GM12878 (cell line): ENCODE data around the gene CTIF. TPM values are rescaled to one million over a fixed set of nuclear protein-coding genes. Genes with fewer than 3 reads are reported as not detected.

ENCODE experiments used
- ATAC-seq: fragments of 200-7000 bp; cut with Tn5 transposase; 3 replicates; pipeline ENCODE4 v1.9.1; 2020; ENCODE audit warnings: mild to moderate bottlenecking, moderate library complexity
- BruUV-seq: library from RNA; stranded (reverse); fragments of 400-500 nt; replicated peaks from 2 replicates; lab custom pipeline; 2021; lab: Mats Ljungman, UMichigan
- CTCF ChIA-PET: fragments of 300-600 bp; sonication (Branson Sonifier 250); formaldehyde crosslinking; extraction: SDS; loops from one replicate; lab custom pipeline; 2021; ENCODE audit warnings: inconsistent platforms; lab: Yijun Ruan, JAX
- POLR2A ChIA-PET: fragments of 350-600 bp; formaldehyde crosslinking; extraction: SDS; loops from one replicate; lab custom pipeline; 2021; ENCODE audit warnings: inconsistent platforms; lab: Charles Lee
- RAD21 ChIA-PET: fragments of 300-600 bp; sonication (Branson Sonifier 250); formaldehyde crosslinking; loops from one replicate; lab custom pipeline; 2023; ENCODE audit warnings: antibody characterized with exemption; ENCODE audit not compliant: unreplicated experiment; lab: Charles Lee
- SMC1A ChIA-PET: fragments of 300-600 bp; sonication (Branson Sonifier 250); formaldehyde crosslinking; loops from one replicate; lab custom pipeline; 2023; ENCODE audit not compliant: unreplicated experiment, uncharacterized antibody; lab: Charles Lee
- DNase-seq: peaks from one replicate; pipeline ENCODE4 v3.0.0-alpha.2; 2011; ENCODE audit warnings: low read depth, low spot score
- FAIRE-seq: peaks from 3 replicates; lab custom pipeline; 2011; peaks lifted over from hg19 to GRCh38; lab: Jason Lieb, UNC
- H2AFZ ChIP-seq: 2 replicates; pipeline ENCODE4 v1.6.0; 2011; ENCODE audit warnings: low read depth, low read length, control low read depth; ENCODE audit not compliant: control insufficient read depth
- H3K27ac ChIP-seq: 2 replicates; pipeline ENCODE4 v1.5.1; 2011; ENCODE audit warnings: control low read depth; ENCODE audit not compliant: control insufficient read depth, insufficient read depth
- H3K27me3 ChIP-seq, 2 experiments: replicated peaks in 1 of 2; 2 replicates each; pipeline versions ENCODE4 v1.6.0 to v1.6.1; 2011; ENCODE audit warnings: low read length in 1 of 2; ENCODE audit not compliant: control insufficient read depth in 2 of 2, insufficient read depth in 2 of 2
- H3K36me3 ChIP-seq, 2 experiments: 2 replicates each; pipeline ENCODE4 v1.5.1; 2011; ENCODE audit warnings: low read length in 1 of 2; ENCODE audit not compliant: control insufficient read depth in 2 of 2, insufficient read depth in 2 of 2
- H3K4me1 ChIP-seq: 2 replicates; pipeline ENCODE4 v1.6.1; 2011; ENCODE audit warnings: mild to moderate bottlenecking, low read length, moderate library complexity, mixed read lengths; ENCODE audit not compliant: control insufficient read depth, insufficient read depth
- H3K4me2 ChIP-seq: 2 replicates; pipeline ENCODE4 v1.6.0; 2011; ENCODE audit warnings: control low read depth; ENCODE audit not compliant: control insufficient read depth, insufficient read depth
- H3K4me3 ChIP-seq: fragments of 200-600 bp; sonication (generic); 2 replicates; pipeline ENCODE4 v1.5.1; 2016
- H3K79me2 ChIP-seq: 2 replicates; pipeline ENCODE4 v1.6.0; 2011; ENCODE audit warnings: low read length; ENCODE audit not compliant: control insufficient read depth, insufficient read depth
- H3K9ac ChIP-seq: 2 replicates; pipeline ENCODE4 v1.8.0; 2011; ENCODE audit warnings: low read length, control low read depth, mixed read lengths; ENCODE audit not compliant: control insufficient read depth, insufficient read depth
- H3K9me3 ChIP-seq: replicated peaks from 3 replicates; pipeline ENCODE4 v1.5.1; 2011; ENCODE audit warnings: mild to moderate bottlenecking, low read length; ENCODE audit not compliant: control insufficient read depth, insufficient read depth
- H4K20me1 ChIP-seq: 2 replicates; pipeline ENCODE4 v1.6.0; 2011; ENCODE audit not compliant: control insufficient read depth, insufficient read depth
- BACH1 ChIP-seq: fragments of 450-650 bp; IDR thresholded peaks from 2 replicates; pipeline ENCODE4 v1.6.1; 2017; ENCODE audit warnings: mild to moderate bottlenecking, borderline replicate concordance
- BHLHE40 ChIP-seq, 2 experiments: fragments of 450-650 bp in 1 of 2; IDR thresholded peaks; 2 replicates each; pipeline ENCODE4 v1.6.1; 2011 to 2017; ENCODE audit warnings: low read depth in 2 of 2, borderline replicate concordance in 1 of 2, improper control_type of control experiment in 1 of 2, low read length in 1 of 2, mild to moderate bottlenecking in 1 of 2
- CREM ChIP-seq: IDR thresholded peaks from 2 replicates; pipeline ENCODE4 v1.6.1; 2014; ENCODE audit warnings: antibody characterized with exemption, low read depth
- ELK1 ChIP-seq: IDR thresholded peaks from 2 replicates; pipeline ENCODE4 v1.6.1; 2012; ENCODE audit warnings: low read depth, low read length, improper control_type of control experiment
- EP300 ChIP-seq, 2 experiments: fragments of 150-350 bp in 1 of 2; IDR thresholded peaks; 2 replicates each; pipeline ENCODE4 v1.6.1; 2011 to 2012; ENCODE audit warnings: low read depth in 2 of 2, low read length in 2 of 2, borderline replicate concordance in 1 of 2, improper control_type of control experiment in 1 of 2, inconsistent platforms in 1 of 2; ENCODE audit not compliant: control insufficient read depth in 1 of 2
- FOXM1 ChIP-seq: IDR thresholded peaks from 2 replicates; pipeline ENCODE4 v1.6.1; 2012; ENCODE audit warnings: low read depth, mild to moderate bottlenecking, inconsistent platforms, low read length, moderate library complexity
- HDAC2 ChIP-seq: fragments of 200-600 bp; sonication (generic); IDR thresholded peaks from 2 replicates; pipeline ENCODE4 v1.6.1; 2017
- MEF2B ChIP-seq: fragments of 450-650 bp; IDR thresholded peaks from 2 replicates; pipeline ENCODE4 v1.6.1; 2018; ENCODE audit warnings: mild to moderate bottlenecking, moderate library complexity; ENCODE audit not compliant: partially characterized antibody, poor library complexity, severe bottlenecking
- MYC ChIP-seq: IDR thresholded peaks from 2 replicates; pipeline ENCODE4 v1.6.1; 2011; ENCODE audit warnings: mild to moderate bottlenecking, low read length, moderate library complexity, inconsistent platforms; ENCODE audit not compliant: insufficient read depth, insufficient replicate concordance, insufficient read length, severe bottlenecking
- NKRF ChIP-seq: fragments of 450-650 bp; conservative IDR thresholded peaks from 2 replicates; pipeline ENCODE4 v1.6.1; 2017; ENCODE audit warnings: mild to moderate bottlenecking, moderate library complexity
- PAX5 ChIP-seq: IDR thresholded peaks from 2 replicates; pipeline ENCODE4 v1.6.1; 2011; ENCODE audit warnings: low read depth, low read length, borderline replicate concordance
- POLR2A ChIP-seq: IDR thresholded peaks from 2 replicates; pipeline ENCODE4 v1.6.1; 2011; ENCODE audit warnings: low read depth, mild to moderate bottlenecking, low read length
- PRDM15 ChIP-seq: fragments of 450-650 bp; formaldehyde crosslinking; IDR thresholded peaks from 2 replicates; pipeline ENCODE4 v1.4.0; 2020; ENCODE audit warnings: mild to moderate bottlenecking, moderate library complexity
- RAD51 ChIP-seq: fragments of 450-650 bp; IDR thresholded peaks from 2 replicates; pipeline ENCODE4 v1.6.1; 2016; ENCODE audit warnings: moderate library complexity, mild to moderate bottlenecking, inconsistent platforms
- RUNX3 ChIP-seq: IDR thresholded peaks from 2 replicates; pipeline ENCODE4 v1.6.1; 2012; ENCODE audit warnings: low read length, inconsistent platforms
- SMAD5 ChIP-seq: IDR thresholded peaks from 2 replicates; pipeline ENCODE4 v1.6.1; 2016; ENCODE audit warnings: antibody characterized with exemption, low read depth
- WGBS: methylation state at CpG from one replicate; pipeline ENCODE4 v1.1.6; 2016; ENCODE audit warnings: low lambda C conversion rate; ENCODE audit not compliant: insufficient replicate concordance, insufficient coverage; ENCODE audit errors: missing lambda C conversion rate; 5-methylcytosine and 5-hydroxymethylcytosine counted together
- in situ Hi-C: fragments of 300-500 bp; cut with MboI; formaldehyde crosslinking; loops from 9 replicates; pipeline ENCODE4 v1.14.3; 2018; ENCODE audit warnings: mixed read lengths
- intact Hi-C: fragments of 100-400 bp; cut with micrococcal nuclease; formaldehyde crosslinking; loops from one replicate; pipeline ENCODE4 v1.14.2; 2022; ENCODE audit not compliant: unreplicated experiment
- polyA plus RNA-seq, 11 experiments: library from polyadenylated mRNA; depleted of rRNA in 4 of 11; unstranded in 6 of 11; stranded (reverse) in 5 of 11; fragments of >200 nt; fragmentation: Nextera tagmentation in 4 of 11; fragmentation: Illumina TruSeq in 1 of 11; extraction: Ambion mirVana in 4 of 11; extraction: Trizol in 1 of 11; gene quantifications; 1 replicate in 1 of 11; 2 replicates in 10 of 11; pipeline versions ENCODE4 v1.2.1 to v1.2.3, GENCODE V29; 2011 to 2016; ENCODE audit warnings: inconsistent platforms in 2 of 11, missing spikeins in 2 of 11, low read depth in 1 of 11
- total RNA-seq, 4 experiments: library from RNA; depleted of rRNA in 3 of 4; stranded (reverse); fragments of >200 nt in 3 of 4; fragmentation: Illumina TruSeq in 1 of 4; extraction: Trizol in 1 of 4; gene quantifications; 2 replicates each; pipeline versions ENCODE4 v1.2.1 to v1.2.3, GENCODE V29; 2013 to 2021

The CTIF gene
- total and polyA plus RNA-seq, 10 of the 15 experiments (the other 5 are each of a cell fraction or from before 2014, with no cell fraction given) = 0.06 to 11.6 (median 2.5) TPM

- in situ Hi-C loops (no loop called here), intact Hi-C loops (no loop called here)
- Histone ChIP-seq H2AFZ (no peak overlapping the region), H3K36me3 (no peaks in the 10 kb centered on the region), H3K27me3 (no peaks in the 10 kb centered on the region), H3K79me2 (no peaks in the 10 kb centered on the region; the same call in 1 of the 2 replicates), H3K9ac (no peak overlapping the region), H3K4me2 (no peak overlapping the region), H3K9me3 (no peaks in the 10 kb centered on the region), H3K4me1 (peaks cover 22% of the 10 kb centered on the region), H4K20me1 (no peaks in the 10 kb centered on the region), H3K4me3 (no peak overlapping the region), H3K27ac (no peak overlapping the region)
- SMC1A ChIA-PET = no interaction called here
- RAD21 ChIA-PET = interaction anchor here (1.2 kb wide), 1 partner anchor 37 kb away, joined by 5 read pairs; no protein-coding TSS in a partner anchor
- POLR2A ChIA-PET = no interaction called here
- no peak for FAIRE-seq
- no TSS peak for BruUV-seq
- DNase-seq = no peak
- ATAC-seq = no peak
- WGBS = 82% methylated on average over 12 of the region's 12 CpGs
- CTCF ChIA-PET = no interaction called here
- TF ChIP-seq RAD51 = no peak
- TF ChIP-seq PAX5 = no peak
- TF ChIP-seq RUNX3 = no peak
- TF ChIP-seq MYC = no peak
- TF ChIP-seq FOXM1 = no peak
- TF ChIP-seq BHLHE40 (IDR thresholded peaks at IDR 0.05; ENCODE audit: borderline replicate concordance in 1 of 2, low read depth in 2 of 2, low read length in 1 of 2) = no peak
- TF ChIP-seq SMAD5 = no peak
- TF ChIP-seq HDAC2 = no peak
- no peak for TF ChIP-seq CREM
- no peak for TF ChIP-seq MEF2B
- no peak for TF ChIP-seq POLR2A
- TF ChIP-seq PRDM15 (CRISPR knock-in tag) = no peak
- TF ChIP-seq BACH1 = no peak
- no peak for TF ChIP-seq EP300 (IDR thresholded peaks at IDR 0.05; ENCODE audit: borderline replicate concordance in 1 of 2, control insufficient read depth in 1 of 2, low read depth in 2 of 2, low read length in 2 of 2)
- TF ChIP-seq ELK1 = no peak
- TF ChIP-seq NKRF = no peak
Observed at GRCh38 chr18:48838166-48838775, 299.4 kb downstream of the CTIF start.
